A549 (cell line): Measurements from ENCODE around the gene GNL2.

Experiments
- CEBPB ChIP-seq, 2 experiments: fragments of >200 bp in 1 of 2; sonication (Bioruptor Twin) in 1 of 2; formaldehyde crosslinking in 1 of 2; IDR thresholded peaks; 2 replicates each; pipeline ENCODE4 v1.6.1; 2012 to 2016
- CHD4 ChIP-seq: fragments of 200-600 bp; sonication (generic); IDR thresholded peaks from 2 replicates; pipeline ENCODE4 v1.6.1; 2016; ENCODE audit warnings: antibody characterized with exemption, mild to moderate bottlenecking, borderline replicate concordance
- CTCF ChIP-seq: fragments of >200 bp; sonication (Bioruptor Twin); formaldehyde crosslinking; IDR thresholded peaks from 3 replicates; pipeline ENCODE4 v1.5.1; 2016
- MAFK ChIP-seq: fragments of 450-650 bp; IDR thresholded peaks from 2 replicates; pipeline ENCODE4 v1.6.1; 2014; ENCODE audit not compliant: partially characterized antibody
- MAX ChIP-seq: IDR thresholded peaks from 2 replicates; pipeline ENCODE4 v1.6.1; 2012
- NPAS2 ChIP-seq: fragments of 250-450 bp; sonication (Bioruptor Pico); IDR thresholded peaks from 2 replicates; pipeline ENCODE4 v1.8.0; 2022; ENCODE audit warnings: mild to moderate bottlenecking, moderate library complexity, borderline replicate concordance
- POLR2A ChIP-seq: IDR thresholded peaks from 2 replicates; pipeline ENCODE4 v1.6.1; 2012; ENCODE audit warnings: mild to moderate bottlenecking, low read length
- RNF2 ChIP-seq: fragments of 200-600 bp; sonication (generic); IDR thresholded peaks from 2 replicates; pipeline ENCODE4 v1.6.1; 2016; ENCODE audit warnings: low read depth, mild to moderate bottlenecking, antibody characterized with exemption, moderate library complexity, borderline replicate concordance
- TP53 ChIP-seq: fragments of 250-450 bp; sonication (Bioruptor Pico); IDR thresholded peaks from 2 replicates; pipeline ENCODE4 v1.5.0; 2021; ENCODE audit warnings: mild to moderate bottlenecking, moderate library complexity
- ZSCAN20 ChIP-seq: fragments of 250-450 bp; sonication (Bioruptor Pico); IDR thresholded peaks from 2 replicates; pipeline ENCODE4 v1.8.0; 2022; ENCODE audit warnings: mild to moderate bottlenecking, moderate library complexity
- TF ChIP-seq, protein P1 (sequence below): fragments of 250-450 bp; sonication (Bioruptor Pico); IDR thresholded peaks from 2 replicates; pipeline ENCODE4 v1.5.0; 2020; ENCODE audit warnings: low read depth, mild to moderate bottlenecking, moderate library complexity
- TF ChIP-seq, protein P2 (sequence below): fragments of 200-600 bp; sonication (generic); IDR thresholded peaks from 2 replicates; pipeline ENCODE4 v1.6.1; 2016; ENCODE audit warnings: antibody characterized with exemption, mild to moderate bottlenecking, moderate library complexity
- TF ChIP-seq, protein P3 (sequence below): fragments of >200 bp; sonication (Bioruptor Twin); formaldehyde crosslinking; IDR thresholded peaks from 3 replicates; pipeline ENCODE4 v1.6.1; 2016
- TF ChIP-seq, protein P4 (sequence below): IDR thresholded peaks from 2 replicates; pipeline ENCODE4 v1.6.1; 2012; ENCODE audit warnings: low read depth, borderline replicate concordance

GRCh38 chr1:37634244-37634991, 38.7 kb upstream of the GNL2 start, which contains the start of gene RSPO1:
- no peak for TF ChIP-seq MAFK
- no peak for TF ChIP-seq NPAS2 (CRISPR knock-in tag)
- TF ChIP-seq POLR2A = no peak
- TF ChIP-seq CEBPB (IDR thresholded peaks at IDR 0.05) = peak in 1 of 2 experiments; percentile 18; a peak in 1 of 4 replicates
- TF ChIP-seq CTCF = no peak
- TF ChIP-seq, protein P1, sequence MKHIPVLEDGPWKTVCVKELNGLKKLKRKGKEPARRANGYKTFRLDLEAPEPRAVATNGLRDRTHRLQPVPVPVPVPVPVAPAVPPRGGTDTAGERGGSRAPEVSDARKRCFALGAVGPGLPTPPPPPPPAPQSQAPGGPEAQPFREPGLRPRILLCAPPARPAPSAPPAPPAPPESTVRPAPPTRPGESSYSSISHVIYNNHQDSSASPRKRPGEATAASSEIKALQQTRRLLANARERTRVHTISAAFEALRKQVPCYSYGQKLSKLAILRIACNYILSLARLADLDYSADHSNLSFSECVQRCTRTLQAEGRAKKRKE = no peak
- TF ChIP-seq RNF2 = no peak
- TF ChIP-seq TP53 (CRISPR knock-in tag) = no peak
- TF ChIP-seq, protein P2, sequence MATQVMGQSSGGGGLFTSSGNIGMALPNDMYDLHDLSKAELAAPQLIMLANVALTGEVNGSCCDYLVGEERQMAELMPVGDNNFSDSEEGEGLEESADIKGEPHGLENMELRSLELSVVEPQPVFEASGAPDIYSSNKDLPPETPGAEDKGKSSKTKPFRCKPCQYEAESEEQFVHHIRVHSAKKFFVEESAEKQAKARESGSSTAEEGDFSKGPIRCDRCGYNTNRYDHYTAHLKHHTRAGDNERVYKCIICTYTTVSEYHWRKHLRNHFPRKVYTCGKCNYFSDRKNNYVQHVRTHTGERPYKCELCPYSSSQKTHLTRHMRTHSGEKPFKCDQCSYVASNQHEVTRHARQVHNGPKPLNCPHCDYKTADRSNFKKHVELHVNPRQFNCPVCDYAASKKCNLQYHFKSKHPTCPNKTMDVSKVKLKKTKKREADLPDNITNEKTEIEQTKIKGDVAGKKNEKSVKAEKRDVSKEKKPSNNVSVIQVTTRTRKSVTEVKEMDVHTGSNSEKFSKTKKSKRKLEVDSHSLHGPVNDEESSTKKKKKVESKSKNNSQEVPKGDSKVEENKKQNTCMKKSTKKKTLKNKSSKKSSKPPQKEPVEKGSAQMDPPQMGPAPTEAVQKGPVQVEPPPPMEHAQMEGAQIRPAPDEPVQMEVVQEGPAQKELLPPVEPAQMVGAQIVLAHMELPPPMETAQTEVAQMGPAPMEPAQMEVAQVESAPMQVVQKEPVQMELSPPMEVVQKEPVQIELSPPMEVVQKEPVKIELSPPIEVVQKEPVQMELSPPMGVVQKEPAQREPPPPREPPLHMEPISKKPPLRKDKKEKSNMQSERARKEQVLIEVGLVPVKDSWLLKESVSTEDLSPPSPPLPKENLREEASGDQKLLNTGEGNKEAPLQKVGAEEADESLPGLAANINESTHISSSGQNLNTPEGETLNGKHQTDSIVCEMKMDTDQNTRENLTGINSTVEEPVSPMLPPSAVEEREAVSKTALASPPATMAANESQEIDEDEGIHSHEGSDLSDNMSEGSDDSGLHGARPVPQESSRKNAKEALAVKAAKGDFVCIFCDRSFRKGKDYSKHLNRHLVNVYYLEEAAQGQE = no peak
- no peak for TF ChIP-seq ZSCAN20
- TF ChIP-seq, protein P3, sequence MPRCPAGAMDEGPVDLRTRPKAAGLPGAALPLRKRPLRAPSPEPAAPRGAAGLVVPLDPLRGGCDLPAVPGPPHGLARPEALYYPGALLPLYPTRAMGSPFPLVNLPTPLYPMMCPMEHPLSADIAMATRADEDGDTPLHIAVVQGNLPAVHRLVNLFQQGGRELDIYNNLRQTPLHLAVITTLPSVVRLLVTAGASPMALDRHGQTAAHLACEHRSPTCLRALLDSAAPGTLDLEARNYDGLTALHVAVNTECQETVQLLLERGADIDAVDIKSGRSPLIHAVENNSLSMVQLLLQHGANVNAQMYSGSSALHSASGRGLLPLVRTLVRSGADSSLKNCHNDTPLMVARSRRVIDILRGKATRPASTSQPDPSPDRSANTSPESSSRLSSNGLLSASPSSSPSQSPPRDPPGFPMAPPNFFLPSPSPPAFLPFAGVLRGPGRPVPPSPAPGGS = no peak
- no peak for TF ChIP-seq MAX
- no peak for TF ChIP-seq CHD4
- TF ChIP-seq, protein P4, sequence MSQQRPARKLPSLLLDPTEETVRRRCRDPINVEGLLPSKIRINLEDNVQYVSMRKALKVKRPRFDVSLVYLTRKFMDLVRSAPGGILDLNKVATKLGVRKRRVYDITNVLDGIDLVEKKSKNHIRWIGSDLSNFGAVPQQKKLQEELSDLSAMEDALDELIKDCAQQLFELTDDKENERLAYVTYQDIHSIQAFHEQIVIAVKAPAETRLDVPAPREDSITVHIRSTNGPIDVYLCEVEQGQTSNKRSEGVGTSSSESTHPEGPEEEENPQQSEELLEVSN = no peak
